Spleen (tissue), 11 donors: Measurements from ENCODE around the gene LIMA1. TPM values are rescaled to one million over a fixed set of nuclear protein-coding genes. Genes with fewer than 3 reads are reported as not detected.

ENCODE experiments used
- DNase-seq: peaks from one replicate; pipeline ENCODE4 v3.0.0-alpha.2; 2020
- H3K27ac ChIP-seq, 8 donors: fragments of 200-600 bp; sonication (generic) in 7 of 8; 1 replicate in 4 of 8; 2 replicates in 4 of 8; pipeline versions ENCODE4 v1.5.0 to v1.8.0; 2016 to 2021; ENCODE audit warnings: inconsistent platforms in 4 of 8, mild to moderate bottlenecking in 4 of 8, moderate library complexity in 1 of 8
- H3K27me3 ChIP-seq, 7 donors: fragments of 200-600 bp; sonication (generic) in 6 of 7; replicated peaks in 1 of 7; 1 replicate in 4 of 7; 2 replicates in 3 of 7; pipeline versions ENCODE4 v1.5.0 to v1.8.0; 2016 to 2021; ENCODE audit warnings: inconsistent platforms in 3 of 7, mild to moderate bottlenecking in 1 of 7
- H3K36me3 ChIP-seq, 6 donors: fragments of 200-600 bp; sonication (generic) in 5 of 6; 1 replicate in 4 of 6; 2 replicates in 2 of 6; pipeline versions ENCODE4 v1.5.0 to v1.8.0; 2016 to 2021; ENCODE audit warnings: inconsistent platforms in 2 of 6
- H3K4me1 ChIP-seq, 6 donors: fragments of 200-600 bp; sonication (generic) in 5 of 6; 1 replicate in 3 of 6; 2 replicates in 3 of 6; pipeline versions ENCODE4 v1.5.0 to v1.8.0; 2016 to 2021; ENCODE audit warnings: inconsistent platforms in 3 of 6
- H3K4me3 ChIP-seq, 8 donors: fragments of 200-600 bp; sonication (generic) in 7 of 8; 1 replicate in 4 of 8; 2 replicates in 4 of 8; pipeline versions ENCODE4 v1.5.0 to v1.8.0; 2016 to 2021; ENCODE audit warnings: inconsistent platforms in 4 of 8, mild to moderate bottlenecking in 4 of 8, moderate library complexity in 2 of 8
- H3K9me3 ChIP-seq, 8 donors: fragments of 200-600 bp; sonication (generic) in 7 of 8; 1 replicate in 4 of 8; 2 replicates in 4 of 8; pipeline versions ENCODE4 v1.5.0 to v1.8.0; 2016 to 2021; ENCODE audit warnings: inconsistent platforms in 4 of 8
- CTCF ChIP-seq, 11 experiments: fragments of 200-600 bp in 7 of 11; fragments of 450-650 bp in 4 of 11; sonication (generic) in 4 of 11; IDR thresholded peaks in 8 of 11; conservative IDR thresholded peaks in 3 of 11; 1 replicate in 7 of 11; 2 replicates in 4 of 11; pipeline versions ENCODE4 v1.4.0 to v1.8.0; 2016 to 2021; ENCODE audit warnings: antibody characterized with exemption in 11 of 11, inconsistent platforms in 4 of 11, mild to moderate bottlenecking in 1 of 11
- POLR2A ChIP-seq, 3 donors: fragments of 450-650 bp; IDR thresholded peaks; one replicate each; pipeline ENCODE4 v1.5.1; 2017; ENCODE audit warnings: antibody characterized with exemption in 3 of 3, mild to moderate bottlenecking in 1 of 3
- POLR2AphosphoS5 ChIP-seq, 3 donors: sonication (generic); formaldehyde crosslinking; IDR thresholded peaks; one replicate each; pipeline ENCODE4 v1.5.1; 2017; ENCODE audit warnings: antibody characterized with exemption in 3 of 3
- WGBS, 5 donors: extraction: QIAGEN DNeasy Blood & Tissue Kit in 3 of 5; methylation state at CpG; one replicate each; pipeline versions ENCODE4 v1.1.5 to v1.1.7; 2013 to 2018; 5-methylcytosine and 5-hydroxymethylcytosine counted together
- intact Hi-C: fragments of 100-400 bp; cut with DNase I; formaldehyde crosslinking; loops from one replicate; pipeline ENCODE4 v1.15.0; 2023; ENCODE audit warnings: low total_unique reads
- polyA plus RNA-seq, 3 donors: library from polyadenylated mRNA; stranded (reverse); fragments of 200-250 nt; gene quantifications; one replicate each; pipeline ENCODE4 v1.2.1, GENCODE V29; 2013
- total RNA-seq, 7 donors: library from RNA; depleted of rRNA in 3 of 7; stranded (reverse); fragments of >200 nt in 3 of 7; fragmentation: NEBNext Ultra II Directional in 4 of 7; extraction: Animal tissue kit (Norgen Biotek cat#: 25700) in 4 of 7; gene quantifications; one replicate each; pipeline versions ENCODE4 v1.1.0 to v1.2.1, GENCODE V29; 2016 to 2021
- donor health status: healthy with polysubstance abuse.
- donor health status: DM: no; HTN: no; CAD: no; lungs with moderate emphysema.
- donor health status: DM: no; HTN: no; CAD: no.
- donor health status: Bipolar disorder and iron deficiency.
- donor health status: healthy.
- donor health status: DM: no; HTN: no; CAD: no.
- donor health status: DM: yes; HTN: yes; CAD: no.

Gene LIMA1
- total and polyA plus RNA-seq, 10 donors = 15.3 to 102 (median 61.2) TPM

GRCh38 chr12:50246873-50247612, 36.3 kb downstream of the LIMA1 start:
- WGBS, 5 donors = 57 to 81% (median 64%) methylated on average over 3 of the region's 3 CpGs
- intact Hi-C loops = no loop called here
- no peak for DNase-seq

GRCh38 chr12:50246197-50246865, 37.0 kb downstream of the LIMA1 start:
- intact Hi-C loops = no loop called here
- peaks cover 2 to 14% (median 4%) of the 10 kb centered on the region in 6 donors for H3K4me1 ChIP-seq
- no peak overlapping the region for H3K4me3 ChIP-seq
- no peak for DNase-seq
- TF ChIP-seq CTCF (IDR thresholded peaks at IDR 0.05 in 8 of 11, conservative IDR thresholded peaks at IDR 0.05 in 3 of 11) = no peak
- TF ChIP-seq POLR2A (IDR thresholded peaks at IDR 0.05) = no peak
- no peak for TF ChIP-seq POLR2AphosphoS5 (IDR thresholded peaks at IDR 0.05)
- H3K36me3 ChIP-seq = peaks cover 0 to 18% (median 0%) of the 10 kb centered on the region in 6 donors
- H3K27ac ChIP-seq = peak overlapping the region in 4 of 8 donors; percentile 46 to 54 (median 52)
- H3K27me3 ChIP-seq = no peaks in the 10 kb centered on the region
- no peaks in the 10 kb centered on the region for H3K9me3 ChIP-seq
- WGBS, 5 donors = 75 to 86% (median 80%) methylated on average over 7 of the region's 7 CpGs

More at GRCh38 chr12:50246873-50247612, 36.3 kb downstream of the LIMA1 start:
- H3K9me3 ChIP-seq = no peaks in the 10 kb centered on the region
- H3K4me3 ChIP-seq = no peak overlapping the region
- peak in 1 of 3 donors; percentile 13 for TF ChIP-seq POLR2AphosphoS5 (IDR thresholded peaks at IDR 0.05)
- TF ChIP-seq POLR2A (IDR thresholded peaks at IDR 0.05) = no peak
- peaks cover 0 to 11% (median 2%) of the 10 kb centered on the region in 6 donors for H3K4me1 ChIP-seq
- no peaks in the 10 kb centered on the region for H3K27me3 ChIP-seq
- H3K36me3 ChIP-seq = peaks cover 0 to 18% (median 0%) of the 10 kb centered on the region in 6 donors
- H3K27ac ChIP-seq = peak overlapping the region in 4 of 8 donors; percentile 46 to 54 (median 52)

GRCh38 chr12:50243507-50243906, 39.8 kb downstream of the LIMA1 start:
- DNase-seq = no peak
- Histone ChIP-seq H3K36me3 (peaks cover 0 to 18% (median 0%) of the 10 kb centered on the region in 6 donors), H3K27ac (peak overlapping the region in 1 of 8 donors; percentile 72), H3K9me3 (no peaks in the 10 kb centered on the region), H3K4me3 (no peak overlapping the region), H3K4me1 (peaks cover 4 to 27% (median 8%) of the 10 kb centered on the region in 6 donors), H3K27me3 (no peaks in the 10 kb centered on the region)
- no peak for TF ChIP-seq POLR2A (IDR thresholded peaks at IDR 0.05)
- TF ChIP-seq POLR2AphosphoS5 (IDR thresholded peaks at IDR 0.05) = no peak
- TF ChIP-seq CTCF (IDR thresholded peaks at IDR 0.05 in 8 of 11, conservative IDR thresholded peaks at IDR 0.05 in 3 of 11) = no peak
- intact Hi-C loops = no loop called here
- 52 to 96% (median 75%) methylated on average over 1 of the region's 1 CpG for WGBS, 5 donors

DNA sequence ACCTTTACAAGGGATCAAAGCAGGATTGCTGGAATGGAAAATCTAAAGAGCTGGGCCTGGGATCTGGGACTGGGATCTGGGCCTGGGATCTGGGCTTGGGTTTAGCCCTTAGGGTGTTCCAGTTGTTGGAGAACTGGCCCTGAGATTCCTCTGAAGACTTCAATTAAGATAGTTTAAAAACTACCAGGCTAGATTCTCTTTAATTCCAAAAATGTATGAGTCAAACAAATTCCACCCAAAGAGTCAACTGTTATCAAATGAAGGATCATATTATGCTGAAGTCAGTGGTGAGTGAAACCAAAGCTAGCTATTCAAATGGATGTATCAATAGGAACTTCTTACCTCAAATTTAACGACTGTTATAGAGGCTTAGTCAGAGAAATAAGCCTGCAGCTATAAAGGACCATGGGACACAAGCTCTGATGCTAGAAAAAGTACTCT, 40.5 kb downstream of the LIMA1 start:
- Histone ChIP-seq H3K4me3 (no peak overlapping the region), H3K9me3 (no peaks in the 10 kb centered on the region), H3K4me1 (peaks cover 4 to 27% (median 8%) of the 10 kb centered on the region in 6 donors), H3K27ac (peak overlapping the region; percentile 16 to 73 (median 68)), H3K36me3 (peaks cover 0 to 10% (median 0%) of the 10 kb centered on the region in 6 donors), H3K27me3 (no peaks in the 10 kb centered on the region)
- TF ChIP-seq POLR2AphosphoS5 (IDR thresholded peaks at IDR 0.05) (no peak), CTCF (IDR thresholded peaks at IDR 0.05 in 8 of 11, conservative IDR thresholded peaks at IDR 0.05 in 3 of 11) (no peak), POLR2A (IDR thresholded peaks at IDR 0.05) (no peak)
- WGBS, 5 donors = 51 to 96% (median 90%) methylated on average over 1 of the region's 1 CpG
- DNase-seq = no peak
- intact Hi-C loops = no loop called here
